IPS DF 4.7 (cell line): ENCODE data around the gene CTXND1.

Source experiments
- DNase-seq: peaks from one replicate; pipeline ENCODE4 v3.0.0-alpha.2; 2013; ENCODE audit warnings: low spot score; ENCODE audit errors: extremely low read depth

CTXND1 gene

GRCh38 chr15:80183306-80183705, 68.7 kb downstream of the CTXND1 start:
- DNase-seq = no peak

- no peak for DNase-seq
Measured at GRCh38 chr15:80182611-80183261, 69.3 kb downstream of the CTXND1 start.

- DNase-seq = no peak
Measured at GRCh38 chr15:80180986-80181385, 71.0 kb downstream of the CTXND1 start.

- no peak for DNase-seq
Measured at GRCh38 chr15:80180468-80180867, 71.5 kb downstream of the CTXND1 start.

- DNase-seq = no peak
Measured at GRCh38 chr15:80179935-80180334, 72.1 kb downstream of the CTXND1 start.

- DNase-seq = no peak
Measured at GRCh38 chr15:80179025-80179759, 72.8 kb downstream of the CTXND1 start.

GRCh38 chr15:80177156-80177555, 74.9 kb downstream of the CTXND1 start:
- no peak for DNase-seq

- DNase-seq = no peak
Measured at GRCh38 chr15:80176443-80176842, 75.6 kb downstream of the CTXND1 start.

- DNase-seq = no peak
Measured at GRCh38 chr15:80175436-80175835, 76.6 kb downstream of the CTXND1 start.

- no peak for DNase-seq
Measured at GRCh38 chr15:80174017-80174746, 77.8 kb downstream of the CTXND1 start.

- DNase-seq = no peak
Measured at GRCh38 chr15:80173022-80173759, 78.8 kb downstream of the CTXND1 start.

GRCh38 chr15:80172401-80172800, 79.6 kb downstream of the CTXND1 start:
- DNase-seq = no peak

- no peak for DNase-seq
Measured at GRCh38 chr15:80171787-80172186, 80.2 kb downstream of the CTXND1 start.

GRCh38 chr15:80170596-80170995, 81.4 kb downstream of the CTXND1 start:
- no peak for DNase-seq

- DNase-seq = no peak
Measured at GRCh38 chr15:80169768-80170357, 82.2 kb downstream of the CTXND1 start.

- DNase-seq = no peak
Measured at GRCh38 chr15:80168421-80168820, 83.6 kb downstream of the CTXND1 start.

- no peak for DNase-seq
Measured at GRCh38 chr15:80167936-80168335, 84.1 kb downstream of the CTXND1 start.

GRCh38 chr15:80163897-80164296, 88.1 kb downstream of the CTXND1 start:
- DNase-seq = no peak

- no peak for DNase-seq
Measured at GRCh38 chr15:80163217-80163616, 88.8 kb downstream of the CTXND1 start.

- DNase-seq = no peak
Measured at GRCh38 chr15:80162059-80162554, 89.9 kb downstream of the CTXND1 start.

- no peak for DNase-seq
Measured at GRCh38 chr15:80161468-80162016, 90.5 kb downstream of the CTXND1 start.
